GM23338 (cell line): ENCODE results near the gene SCNN1B. TPM values are rescaled to one million over a fixed set of nuclear protein-coding genes. Genes with fewer than 3 reads are reported as not detected.

Source experiments
- ATAC-seq: fragments of 200-7000 bp; cut with Tn5 transposase; 3 replicates; pipeline ENCODE4 v1.9.1; 2020
- DNase-seq: peaks from one replicate; pipeline ENCODE4 v3.0.0-alpha.2; 2015; ENCODE audit warnings: low spot score
- H2AFZ ChIP-seq: fragments of 200-600 bp; sonication (generic); 2 replicates; pipeline ENCODE4 v1.8.0; 2016; ENCODE audit warnings: antibody characterized with exemption, mild to moderate bottlenecking, moderate library complexity
- H3F3A ChIP-seq: fragments of 200-600 bp; sonication (generic); replicated peaks from 2 replicates; pipeline ENCODE4 v1.8.0; 2017; ENCODE audit warnings: antibody characterized with exemption, mixed run types, low read depth
- H3K27ac ChIP-seq: fragments of 200-600 bp; sonication (generic); 2 replicates; pipeline ENCODE4 v1.6.1; 2016; ENCODE audit warnings: low read depth
- H3K27me3 ChIP-seq: fragments of 200-600 bp; sonication (generic); 2 replicates; pipeline ENCODE4 v1.8.0; 2016; ENCODE audit warnings: mild to moderate bottlenecking, mixed run types, moderate library complexity; ENCODE audit not compliant: insufficient read depth
- H3K36me3 ChIP-seq: fragments of 200-600 bp; sonication (generic); 2 replicates; pipeline ENCODE4 v1.8.0; 2016; ENCODE audit warnings: mild to moderate bottlenecking; ENCODE audit not compliant: insufficient read depth
- H3K4me1 ChIP-seq: fragments of 200-600 bp; sonication (generic); 2 replicates; pipeline ENCODE4 v1.8.0; 2016; ENCODE audit warnings: mild to moderate bottlenecking, moderate library complexity; ENCODE audit not compliant: insufficient read depth
- H3K4me2 ChIP-seq: fragments of 200-600 bp; sonication (generic); 2 replicates; pipeline ENCODE4 v1.7.1; 2017; ENCODE audit warnings: mixed run types
- H3K4me3 ChIP-seq: fragments of 200-600 bp; sonication (generic); 2 replicates; pipeline ENCODE4 v1.6.1; 2016; ENCODE audit warnings: mixed run types
- H3K79me2 ChIP-seq: fragments of 200-600 bp; sonication (generic); replicated peaks from 2 replicates; pipeline ENCODE4 v1.8.0; 2017; ENCODE audit warnings: mild to moderate bottlenecking; ENCODE audit not compliant: insufficient read depth
- H3K9me2 ChIP-seq: fragments of 200-600 bp; sonication (generic); 2 replicates; pipeline ENCODE4 v1.8.0; 2017; ENCODE audit not compliant: insufficient read depth
- H4K20me1 ChIP-seq: fragments of 200-600 bp; sonication (generic); replicated peaks from 2 replicates; pipeline ENCODE4 v1.8.0; 2017; ENCODE audit warnings: mild to moderate bottlenecking; ENCODE audit not compliant: insufficient read depth
- H3K27ac Mint-ChIP-seq: 2 replicates; pipeline ENCODE4 v1.8.0; 2020; ENCODE audit warnings: inconsistent platforms, mild to moderate bottlenecking, moderate library complexity, mixed read lengths
- H3K27me3 Mint-ChIP-seq: 3 replicates; pipeline ENCODE4 v1.8.0; 2022; ENCODE audit warnings: low read depth, mild to moderate bottlenecking, moderate library complexity, mixed read lengths, inconsistent platforms; ENCODE audit not compliant: insufficient read depth, poor library complexity
- H3K36me3 Mint-ChIP-seq: 3 replicates; pipeline ENCODE4 v1.8.0; 2021; ENCODE audit warnings: low read depth, mild to moderate bottlenecking, inconsistent platforms, moderate library complexity, mixed read lengths
- H3K4me1 Mint-ChIP-seq: 3 replicates; pipeline ENCODE4 v1.8.0; 2020; ENCODE audit warnings: mild to moderate bottlenecking, inconsistent platforms, mixed read lengths
- H3K4me3 Mint-ChIP-seq: 3 replicates; pipeline ENCODE4 v1.8.0; 2021; ENCODE audit warnings: moderate library complexity, mild to moderate bottlenecking, inconsistent platforms, mixed read lengths
- H3K9me3 Mint-ChIP-seq: 3 replicates; pipeline ENCODE4 v1.8.0; 2020; ENCODE audit warnings: moderate library complexity, mild to moderate bottlenecking, inconsistent platforms, mixed read lengths
- CREB1 ChIP-seq: fragments of 250-450 bp; sonication (Bioruptor Pico); IDR thresholded peaks from 2 replicates; pipeline ENCODE4 v1.5.0; 2020; ENCODE audit warnings: low read depth, mild to moderate bottlenecking, moderate library complexity
- EZH2 ChIP-seq: fragments of 200-600 bp; sonication (generic); IDR thresholded peaks from one replicate; pipeline ENCODE4 v1.8.0; 2017; ENCODE audit warnings: antibody characterized with exemption, mild to moderate bottlenecking, low read depth; ENCODE audit not compliant: unreplicated experiment
- EZH2phosphoT487 ChIP-seq: fragments of 200-600 bp; sonication (generic); IDR thresholded peaks from one replicate; pipeline ENCODE4 v1.8.1; 2018; ENCODE audit warnings: antibody characterized with exemption; ENCODE audit not compliant: unreplicated experiment
- JUNB ChIP-seq: IDR thresholded peaks from one replicate; pipeline ENCODE4 v1.6.1; 2016; ENCODE audit warnings: antibody characterized with exemption; ENCODE audit not compliant: unreplicated experiment
- NANOG ChIP-seq: IDR thresholded peaks from 2 replicates; pipeline ENCODE4 v1.6.1; 2016; ENCODE audit warnings: antibody characterized with exemption, borderline replicate concordance
- POLR2AphosphoS5 ChIP-seq: IDR thresholded peaks from 2 replicates; pipeline ENCODE4 v1.6.1; 2016; ENCODE audit warnings: antibody characterized with exemption, low read depth
- STAT1 ChIP-seq: IDR thresholded peaks from one replicate; pipeline ENCODE4 v1.6.1; 2016; ENCODE audit warnings: antibody characterized with exemption; ENCODE audit not compliant: unreplicated experiment
- ZNF114 ChIP-seq: fragments of 250-450 bp; sonication (Bioruptor Pico); IDR thresholded peaks from 2 replicates; pipeline ENCODE4 v1.5.0; 2020; ENCODE audit warnings: mild to moderate bottlenecking, moderate library complexity
- ZNF331 ChIP-seq: fragments of 250-450 bp; sonication (Bioruptor Pico); IDR thresholded peaks from 2 replicates; pipeline ENCODE4 v1.5.0; 2020; ENCODE audit warnings: low read depth, mild to moderate bottlenecking, moderate library complexity
- polyA plus RNA-seq: library from polyadenylated mRNA; unstranded; fragments of >200 nt; fragmentation: Nextera tagmentation; extraction: Ambion mirVana; gene quantifications from 2 replicates; pipeline ENCODE4 v1.2.1, GENCODE V29; 2016
- total RNA-seq: library from RNA; depleted of rRNA; stranded (reverse); fragments of >200 nt; shearing (Covaris generic); gene quantifications from 2 replicates; pipeline ENCODE4 v1.2.3, GENCODE V29; 2014
- TF ChIP-seq, protein P1 (sequence below): fragments of 250-450 bp; sonication (Bioruptor Pico); IDR thresholded peaks from 2 replicates; pipeline ENCODE4 v1.5.0; 2020; ENCODE audit warnings: mild to moderate bottlenecking, moderate library complexity
- TF ChIP-seq, protein P2 (sequence below), 2 experiments: fragments of 200-600 bp in 1 of 2; sonication (generic) in 1 of 2; conservative IDR thresholded peaks; 2 replicates each; pipeline versions ENCODE4 v1.5.1 to v1.6.1; 2016 to 2017; ENCODE audit warnings: antibody characterized with exemption in 2 of 2, low read depth in 2 of 2, mild to moderate bottlenecking in 2 of 2, moderate library complexity in 1 of 2
- TF ChIP-seq, protein P3 (sequence below): IDR thresholded peaks from 2 replicates; pipeline ENCODE4 v1.6.1; 2016; ENCODE audit warnings: antibody characterized with exemption
- TF ChIP-seq, protein P4 (sequence below): IDR thresholded peaks from one replicate; pipeline ENCODE4 v1.6.1; 2018; ENCODE audit warnings: antibody characterized with exemption; ENCODE audit not compliant: unreplicated experiment

Gene SCNN1B
- total and polyA plus RNA-seq, 2 experiments from 2014 or later: 0.78 to 1.1 TPM

DNA sequence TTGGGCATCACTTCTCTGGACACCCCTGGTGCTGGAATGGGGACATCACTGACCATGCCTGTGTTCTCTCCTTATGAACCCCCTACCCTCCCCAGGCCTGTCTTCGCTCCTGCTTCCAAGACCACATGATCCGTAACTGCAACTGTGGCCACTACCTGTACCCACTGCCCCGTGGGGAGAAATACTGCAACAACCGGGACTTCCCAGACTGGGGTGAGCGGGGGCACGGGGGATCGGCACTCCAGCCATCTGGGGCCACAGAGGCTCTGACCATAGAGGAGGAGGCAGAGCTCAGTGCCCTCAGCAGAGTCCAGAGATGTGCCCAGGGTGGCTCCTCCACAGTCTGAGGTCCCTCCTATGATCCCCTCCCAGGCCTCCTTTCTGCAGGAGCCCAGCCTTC, 73.5 kb downstream of the SCNN1B start:
- Histone ChIP-seq H3K4me3 (no peak overlapping the region), H3K79me2 (no peaks in the 10 kb centered on the region)
- TF ChIP-seq, protein P1, sequence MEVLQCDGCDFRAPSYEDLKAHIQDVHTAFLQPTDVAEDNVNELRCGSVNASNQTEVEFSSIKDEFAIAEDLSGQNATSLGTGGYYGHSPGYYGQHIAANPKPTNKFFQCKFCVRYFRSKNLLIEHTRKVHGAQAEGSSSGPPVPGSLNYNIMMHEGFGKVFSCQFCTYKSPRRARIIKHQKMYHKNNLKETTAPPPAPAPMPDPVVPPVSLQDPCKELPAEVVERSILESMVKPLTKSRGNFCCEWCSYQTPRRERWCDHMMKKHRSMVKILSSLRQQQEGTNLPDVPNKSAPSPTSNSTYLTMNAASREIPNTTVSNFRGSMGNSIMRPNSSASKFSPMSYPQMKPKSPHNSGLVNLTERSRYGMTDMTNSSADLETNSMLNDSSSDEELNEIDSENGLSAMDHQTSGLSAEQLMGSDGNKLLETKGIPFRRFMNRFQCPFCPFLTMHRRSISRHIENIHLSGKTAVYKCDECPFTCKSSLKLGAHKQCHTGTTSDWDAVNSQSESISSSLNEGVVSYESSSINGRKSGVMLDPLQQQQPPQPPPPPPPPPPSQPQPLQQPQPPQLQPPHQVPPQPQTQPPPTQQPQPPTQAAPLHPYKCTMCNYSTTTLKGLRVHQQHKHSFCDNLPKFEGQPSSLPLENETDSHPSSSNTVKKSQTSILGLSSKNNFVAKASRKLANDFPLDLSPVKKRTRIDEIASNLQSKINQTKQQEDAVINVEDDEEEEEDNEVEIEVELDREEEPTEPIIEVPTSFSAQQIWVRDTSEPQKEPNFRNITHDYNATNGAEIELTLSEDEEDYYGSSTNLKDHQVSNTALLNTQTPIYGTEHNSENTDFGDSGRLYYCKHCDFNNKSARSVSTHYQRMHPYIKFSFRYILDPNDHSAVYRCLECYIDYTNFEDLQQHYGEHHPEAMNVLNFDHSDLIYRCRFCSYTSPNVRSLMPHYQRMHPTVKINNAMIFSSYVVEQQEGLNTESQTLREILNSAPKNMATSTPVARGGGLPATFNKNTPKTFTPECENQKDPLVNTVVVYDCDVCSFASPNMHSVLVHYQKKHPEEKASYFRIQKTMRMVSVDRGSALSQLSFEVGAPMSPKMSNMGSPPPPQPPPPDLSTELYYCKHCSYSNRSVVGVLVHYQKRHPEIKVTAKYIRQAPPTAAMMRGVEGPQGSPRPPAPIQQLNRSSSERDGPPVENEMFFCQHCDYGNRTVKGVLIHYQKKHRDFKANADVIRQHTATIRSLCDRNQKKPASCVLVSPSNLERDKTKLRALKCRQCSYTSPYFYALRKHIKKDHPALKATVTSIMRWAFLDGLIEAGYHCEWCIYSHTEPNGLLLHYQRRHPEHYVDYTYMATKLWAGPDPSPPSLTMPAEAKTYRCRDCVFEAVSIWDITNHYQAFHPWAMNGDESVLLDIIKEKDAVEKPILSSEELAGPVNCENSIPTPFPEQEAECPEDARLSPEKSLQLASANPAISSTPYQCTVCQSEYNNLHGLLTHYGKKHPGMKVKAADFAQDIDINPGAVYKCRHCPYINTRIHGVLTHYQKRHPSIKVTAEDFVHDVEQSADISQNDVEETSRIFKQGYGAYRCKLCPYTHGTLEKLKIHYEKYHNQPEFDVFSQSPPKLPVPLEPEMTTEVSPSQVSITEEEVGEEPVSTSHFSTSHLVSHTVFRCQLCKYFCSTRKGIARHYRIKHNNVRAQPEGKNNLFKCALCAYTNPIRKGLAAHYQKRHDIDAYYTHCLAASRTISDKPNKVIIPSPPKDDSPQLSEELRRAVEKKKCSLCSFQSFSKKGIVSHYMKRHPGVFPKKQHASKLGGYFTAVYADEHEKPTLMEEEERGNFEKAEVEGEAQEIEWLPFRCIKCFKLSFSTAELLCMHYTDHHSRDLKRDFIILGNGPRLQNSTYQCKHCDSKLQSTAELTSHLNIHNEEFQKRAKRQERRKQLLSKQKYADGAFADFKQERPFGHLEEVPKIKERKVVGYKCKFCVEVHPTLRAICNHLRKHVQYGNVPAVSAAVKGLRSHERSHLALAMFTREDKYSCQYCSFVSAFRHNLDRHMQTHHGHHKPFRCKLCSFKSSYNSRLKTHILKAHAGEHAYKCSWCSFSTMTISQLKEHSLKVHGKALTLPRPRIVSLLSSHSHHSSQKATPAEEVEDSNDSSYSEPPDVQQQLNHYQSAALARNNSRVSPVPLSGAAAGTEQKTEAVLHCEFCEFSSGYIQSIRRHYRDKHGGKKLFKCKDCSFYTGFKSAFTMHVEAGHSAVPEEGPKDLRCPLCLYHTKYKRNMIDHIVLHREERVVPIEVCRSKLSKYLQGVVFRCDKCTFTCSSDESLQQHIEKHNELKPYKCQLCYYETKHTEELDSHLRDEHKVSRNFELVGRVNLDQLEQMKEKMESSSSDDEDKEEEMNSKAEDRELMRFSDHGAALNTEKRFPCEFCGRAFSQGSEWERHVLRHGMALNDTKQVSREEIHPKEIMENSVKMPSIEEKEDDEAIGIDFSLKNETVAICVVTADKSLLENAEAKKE (CRISPR knock-in tag): no peak
- no peak for TF ChIP-seq POLR2AphosphoS5
- TF ChIP-seq JUNB: no peak
- no peak for TF ChIP-seq STAT1
- no peak for TF ChIP-seq ZNF114 (CRISPR knock-in tag)
- TF ChIP-seq, protein P2, sequence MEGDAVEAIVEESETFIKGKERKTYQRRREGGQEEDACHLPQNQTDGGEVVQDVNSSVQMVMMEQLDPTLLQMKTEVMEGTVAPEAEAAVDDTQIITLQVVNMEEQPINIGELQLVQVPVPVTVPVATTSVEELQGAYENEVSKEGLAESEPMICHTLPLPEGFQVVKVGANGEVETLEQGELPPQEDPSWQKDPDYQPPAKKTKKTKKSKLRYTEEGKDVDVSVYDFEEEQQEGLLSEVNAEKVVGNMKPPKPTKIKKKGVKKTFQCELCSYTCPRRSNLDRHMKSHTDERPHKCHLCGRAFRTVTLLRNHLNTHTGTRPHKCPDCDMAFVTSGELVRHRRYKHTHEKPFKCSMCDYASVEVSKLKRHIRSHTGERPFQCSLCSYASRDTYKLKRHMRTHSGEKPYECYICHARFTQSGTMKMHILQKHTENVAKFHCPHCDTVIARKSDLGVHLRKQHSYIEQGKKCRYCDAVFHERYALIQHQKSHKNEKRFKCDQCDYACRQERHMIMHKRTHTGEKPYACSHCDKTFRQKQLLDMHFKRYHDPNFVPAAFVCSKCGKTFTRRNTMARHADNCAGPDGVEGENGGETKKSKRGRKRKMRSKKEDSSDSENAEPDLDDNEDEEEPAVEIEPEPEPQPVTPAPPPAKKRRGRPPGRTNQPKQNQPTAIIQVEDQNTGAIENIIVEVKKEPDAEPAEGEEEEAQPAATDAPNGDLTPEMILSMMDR (conservative IDR thresholded peaks at IDR 0.05; ENCODE audit: low read depth in 2 of 2): no peak
- TF ChIP-seq, protein P3, sequence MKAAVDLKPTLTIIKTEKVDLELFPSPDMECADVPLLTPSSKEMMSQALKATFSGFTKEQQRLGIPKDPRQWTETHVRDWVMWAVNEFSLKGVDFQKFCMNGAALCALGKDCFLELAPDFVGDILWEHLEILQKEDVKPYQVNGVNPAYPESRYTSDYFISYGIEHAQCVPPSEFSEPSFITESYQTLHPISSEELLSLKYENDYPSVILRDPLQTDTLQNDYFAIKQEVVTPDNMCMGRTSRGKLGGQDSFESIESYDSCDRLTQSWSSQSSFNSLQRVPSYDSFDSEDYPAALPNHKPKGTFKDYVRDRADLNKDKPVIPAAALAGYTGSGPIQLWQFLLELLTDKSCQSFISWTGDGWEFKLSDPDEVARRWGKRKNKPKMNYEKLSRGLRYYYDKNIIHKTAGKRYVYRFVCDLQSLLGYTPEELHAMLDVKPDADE: no peak
- no peak for TF ChIP-seq NANOG
- no peak for TF ChIP-seq EZH2phosphoT487
- no peak for TF ChIP-seq CREB1 (CRISPR knock-in tag)
- no peak for TF ChIP-seq ZNF331 (CRISPR knock-in tag)
- TF ChIP-seq, protein P4, sequence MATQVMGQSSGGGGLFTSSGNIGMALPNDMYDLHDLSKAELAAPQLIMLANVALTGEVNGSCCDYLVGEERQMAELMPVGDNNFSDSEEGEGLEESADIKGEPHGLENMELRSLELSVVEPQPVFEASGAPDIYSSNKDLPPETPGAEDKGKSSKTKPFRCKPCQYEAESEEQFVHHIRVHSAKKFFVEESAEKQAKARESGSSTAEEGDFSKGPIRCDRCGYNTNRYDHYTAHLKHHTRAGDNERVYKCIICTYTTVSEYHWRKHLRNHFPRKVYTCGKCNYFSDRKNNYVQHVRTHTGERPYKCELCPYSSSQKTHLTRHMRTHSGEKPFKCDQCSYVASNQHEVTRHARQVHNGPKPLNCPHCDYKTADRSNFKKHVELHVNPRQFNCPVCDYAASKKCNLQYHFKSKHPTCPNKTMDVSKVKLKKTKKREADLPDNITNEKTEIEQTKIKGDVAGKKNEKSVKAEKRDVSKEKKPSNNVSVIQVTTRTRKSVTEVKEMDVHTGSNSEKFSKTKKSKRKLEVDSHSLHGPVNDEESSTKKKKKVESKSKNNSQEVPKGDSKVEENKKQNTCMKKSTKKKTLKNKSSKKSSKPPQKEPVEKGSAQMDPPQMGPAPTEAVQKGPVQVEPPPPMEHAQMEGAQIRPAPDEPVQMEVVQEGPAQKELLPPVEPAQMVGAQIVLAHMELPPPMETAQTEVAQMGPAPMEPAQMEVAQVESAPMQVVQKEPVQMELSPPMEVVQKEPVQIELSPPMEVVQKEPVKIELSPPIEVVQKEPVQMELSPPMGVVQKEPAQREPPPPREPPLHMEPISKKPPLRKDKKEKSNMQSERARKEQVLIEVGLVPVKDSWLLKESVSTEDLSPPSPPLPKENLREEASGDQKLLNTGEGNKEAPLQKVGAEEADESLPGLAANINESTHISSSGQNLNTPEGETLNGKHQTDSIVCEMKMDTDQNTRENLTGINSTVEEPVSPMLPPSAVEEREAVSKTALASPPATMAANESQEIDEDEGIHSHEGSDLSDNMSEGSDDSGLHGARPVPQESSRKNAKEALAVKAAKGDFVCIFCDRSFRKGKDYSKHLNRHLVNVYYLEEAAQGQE: no peak
- no peak for TF ChIP-seq EZH2

More for the DNA sequence above, 73.5 kb downstream of the SCNN1B start:
- DNase-seq: no peak
- Histone ChIP-seq H3K27ac (no peak overlapping the region), H3K27me3 (no peaks in the 10 kb centered on the region), H3K36me3 (no peaks in the 10 kb centered on the region), H2AFZ (no peak overlapping the region), H3K4me1 (no peaks in the 10 kb centered on the region), H4K20me1 (no peaks in the 10 kb centered on the region), H3F3A (no peaks in the 10 kb centered on the region), H3K9me2 (no peaks in the 10 kb centered on the region), H3K4me2 (no peak overlapping the region)
- H3K27ac Mint-ChIP-seq: no peak overlapping the region
- H3K4me3 Mint-ChIP-seq: no peak overlapping the region
- H3K27me3 Mint-ChIP-seq: peaks cover 4% of the 10 kb centered on the region
- H3K36me3 Mint-ChIP-seq: no peaks in the 10 kb centered on the region; the same call in 2 of the 3 replicates
- H3K9me3 Mint-ChIP-seq: no peaks in the 10 kb centered on the region
- H3K4me1 Mint-ChIP-seq: no peaks in the 10 kb centered on the region; the same call in 2 of the 3 replicates
- no peak for ATAC-seq
